HL-60/S4 (cell line): ENCODE results near the gene PARPBP.
"Not testable (repeated sequence)": the region's sequence is repeated elsewhere in the genome, so short reads cannot be mapped to it uniquely, and the experiment has no call there.

Source experiments
- in situ Hi-C: fragments of 300-500 bp; cut with MboI; formaldehyde crosslinking; loops from 2 replicates; pipeline ENCODE4 v1.14.3; 2022; ENCODE audit warnings: low sequenced_read_pairs

PARPBP gene

DNA sequence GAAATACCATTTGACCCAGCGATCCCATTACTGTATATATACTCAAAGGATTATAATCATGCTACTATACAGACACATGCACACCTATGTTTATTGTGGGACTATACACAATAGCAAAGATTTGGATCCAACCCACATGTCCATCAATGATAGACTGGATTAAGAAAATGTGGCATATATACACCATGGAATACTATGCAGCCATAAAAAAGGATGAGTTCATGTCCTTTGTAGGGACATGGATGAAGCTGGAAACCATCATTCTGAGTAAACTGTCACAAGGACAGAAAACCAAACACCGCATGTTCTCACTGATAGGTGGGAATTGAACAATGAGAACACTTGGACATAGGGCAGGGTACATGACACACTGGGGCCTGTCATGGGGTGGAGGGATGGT lies 120.9 kb downstream of the PARPBP start:
- in situ Hi-C loops = not testable (repeated sequence)
